ENCODE data around the gene CRPPA. TPM values are rescaled to one million over a fixed set of nuclear protein-coding genes. Genes with fewer than 3 reads are reported as not detected.

The CRPPA gene
- total RNA-seq (2016; rRNA removed; fragmentation: Illumina TruSeq; extraction: Trizol) (1.1 and 1.3 TPM in 2 replicates), polyA plus RNA-seq (2011; rRNA removed) (0.16 and 0.18 TPM in 2 replicates), polyA minus RNA-seq (2011; rRNA and poly(A)+ RNA removed; ENCODE audit: low replicate concordance) (0.48 TPM in 1 of 2 replicates, not detected in the other), Bru-seq, nascent RNA (percentile 37 among the genes with signal in this experiment), BruChase-seq, experiment 1, labeled RNA remaining after a 6-hour chase (percentile 37 among the genes with signal in this experiment), BruChase-seq, experiment 2, labeled RNA remaining after a 2-hour chase (percentile 43 among the genes with signal in this experiment)
- 1.0 and 1.8 TPM in 2 replicates for total RNA-seq (2016; cell fraction: cytosol; rRNA removed; fragmentation: Illumina TruSeq; extraction: Trizol; ENCODE audit: low read depth)
- 1.0 TPM in 2 replicates for total RNA-seq (2016; cell fraction: insoluble cytoplasmic fraction; rRNA removed; fragmentation: Illumina TruSeq; extraction: Trizol)
- 0.62 and 0.80 TPM in 2 replicates for total RNA-seq (2016; cell fraction: membrane; rRNA removed; fragmentation: Illumina TruSeq; extraction: Trizol)
- total RNA-seq (2016; cell fraction: nucleus; rRNA removed; fragmentation: Illumina TruSeq; extraction: Trizol), result 2.0 and 2.2 TPM in 2 replicates
- polyA plus RNA-seq (2011; cell fraction: cytosol; rRNA removed), result 0.06 and 0.09 TPM in 2 replicates
- polyA plus RNA-seq (2011; cell fraction: nucleus; rRNA removed), result 0.10 and 0.14 TPM in 2 replicates
- polyA plus RNA-seq (2012), result 0.12 and 0.21 TPM in 2 replicates
- 0.19 and 0.28 TPM in 2 replicates for polyA plus RNA-seq (2016; cell fraction: cytosol; fragmentation: Illumina TruSeq; extraction: Trizol; ENCODE audit: low read depth)
- 0.56 and 0.91 TPM in 2 replicates for polyA plus RNA-seq (2016; cell fraction: insoluble cytoplasmic fraction; fragmentation: Illumina TruSeq; extraction: Trizol; ENCODE audit: low read depth)
- polyA plus RNA-seq (2016; cell fraction: membrane; fragmentation: Illumina TruSeq; extraction: Trizol; ENCODE audit: low read depth), result 0.29 and 0.48 TPM in 2 replicates
- polyA plus RNA-seq (2016; cell fraction: nucleus; fragmentation: Illumina TruSeq; extraction: Trizol; ENCODE audit: insufficient read depth, low read depth), result 0.49 and 0.63 TPM in 2 replicates
- 0.18 and 0.30 TPM in 2 replicates for polyA minus RNA-seq (2011; cell fraction: cytosol; rRNA and poly(A)+ RNA removed)
- polyA minus RNA-seq (2011; cell fraction: nucleus; rRNA and poly(A)+ RNA removed), result 1.9 and 2.1 TPM in 2 replicates
- long read RNA-seq, experiment 1, partial matches to known transcripts, result 1 of 1 reads
- long read RNA-seq, experiment 1, other reads (novel, unspliced or antisense), result 0 of 1 reads
- long read RNA-seq, experiment 2, result 0 reads

GRCh38 chr7:16421333-16422102, at the start of gene CRPPA:
Gene CRPPA (minus strand): TSS chr7:16421538. CDS start chr7:16421322, 216 bp downstream.
- POLR2A ChIA-PET, result interaction anchor here (0.9 to 2.4 kb wide), 3 partner anchors 30 to 224 kb away, joined by 3 to 6 read pairs (median 4); partner anchors contain the start of genes ANKMY2 and BZW2
- BruUV-seq (replicated peaks), result TSS peak; percentile 74
- no peak for TF ChIP-seq POGZ (CRISPR knock-in tag; IDR thresholded peaks at IDR 0.05)
- peak; percentile 55 for TF ChIP-seq AGO2 (optimal IDR thresholded peaks at IDR 0.05; ENCODE audit: low read depth, low read length)
- TF ChIP-seq ZNF704 (CRISPR knock-in tag; IDR thresholded peaks at IDR 0.05; ENCODE audit: borderline replicate concordance), result no peak; the same call in 1 of the 2 replicates
- no peak; the same call in 1 of the 2 replicates for TF ChIP-seq ZIK1 (CRISPR knock-in tag; IDR thresholded peaks at IDR 0.05; ENCODE audit: borderline replicate concordance, low read depth)
- TF ChIP-seq DRAP1 (CRISPR knock-in tag; IDR thresholded peaks at IDR 0.05), result no peak
- TF ChIP-seq CCDC6 (CRISPR knock-in tag; IDR thresholded peaks at IDR 0.05), result no peak
- TF ChIP-seq ASH2L (IDR thresholded peaks at IDR 0.05; ENCODE audit: insufficient read length, low read depth, low read length), result no peak
- TF ChIP-seq DBP (CRISPR knock-in tag; IDR thresholded peaks at IDR 0.05; ENCODE audit: not compliant biosample characterization), result no peak
- no peak for TF ChIP-seq SKIL (CRISPR knock-in tag; IDR thresholded peaks at IDR 0.05; ENCODE audit: borderline replicate concordance)
- TF ChIP-seq NCOA5 (CRISPR knock-in tag; IDR thresholded peaks at IDR 0.05), result no peak

More at GRCh38 chr7:16421333-16422102, at the start of gene CRPPA:
- peak within 1 kb of the TSS; percentile 99 for H3K4me2 ChIP-seq (ENCODE audit: low read depth, low read length)
- H3K36me3 ChIP-seq (replicated peaks in 1 of 2; ENCODE audit: control insufficient read depth in 1 of 2, insufficient read depth in 2 of 2, low read length in 2 of 2), result no peaks in the 10 kb centered on the region
- H3K79me2 ChIP-seq (ENCODE audit: insufficient read depth, low read length), result no peaks in the 10 kb centered on the region
- H4K20me1 ChIP-seq (ENCODE audit: insufficient read depth, low read length), result no peaks in the 10 kb centered on the region
- H2AFZ ChIP-seq (ENCODE audit: low read length), result peak within 1 kb of the TSS; percentile 85
- intact Hi-C loops (cut with micrococcal nuclease; ENCODE audit: unreplicated experiment) (loop anchor here (5.0 kb wide), 1 partner anchor 71 kb away; no protein-coding TSS in a partner anchor), in situ Hi-C loops (cut with HindIII; ENCODE audit: extremely low pct_ligation_motif_present, low pct_unique_long_range_greater_than_20kb) (no loop called here)
- H3K9me3 ChIP-seq (ENCODE audit: low read length), result no peaks in the 10 kb centered on the region
- H3K4me3 ChIP-seq (replicated peaks in 1 of 3; ENCODE audit: insufficient read depth in 1 of 3, low read depth in 2 of 3, low read length in 3 of 3), result peak within 1 kb of the TSS; percentile 56 to 77 (median 69)
- H3K4me1 ChIP-seq (ENCODE audit: insufficient read depth, low read length), result peaks cover 24% of the 10 kb centered on the region
- H3K27me3 ChIP-seq (ENCODE audit: control insufficient read depth in 1 of 2, insufficient read depth in 2 of 2, low read length in 2 of 2), result no peaks in the 10 kb centered on the region
- 3% methylated on average over 9 of the region's 50 CpGs for WGBS (ENCODE audit: low lambda C conversion rate)
- CTCF ChIA-PET (ENCODE audit: low intra/inter-chr PET ratio, low total read pairs), result no interaction called here
- peak; percentile 77 for ATAC-seq
- peak; percentile 34 for DNase-seq (ENCODE audit: low spot score)
- H3K9ac ChIP-seq (ENCODE audit: insufficient read depth, low read depth, low read length), result peak within 1 kb of the TSS; percentile 75
- FAIRE-seq, result peak; percentile 59
- H3K27ac ChIP-seq (ENCODE audit: extremely low read length, insufficient read depth, low read length), result peak within 1 kb of the TSS; percentile 75
